NOMO-1 treated with DMSO at 0.1 percent for 48 hours (cell line): Measurements from ENCODE around the gene FAM204A.

ENCODE experiments used
- DNase-seq: peaks from one replicate; lab custom pipeline; 2025; ENCODE audit not compliant: unreplicated experiment; lab: John Stamatoyannopoulos, UW

Gene FAM204A

DNA sequence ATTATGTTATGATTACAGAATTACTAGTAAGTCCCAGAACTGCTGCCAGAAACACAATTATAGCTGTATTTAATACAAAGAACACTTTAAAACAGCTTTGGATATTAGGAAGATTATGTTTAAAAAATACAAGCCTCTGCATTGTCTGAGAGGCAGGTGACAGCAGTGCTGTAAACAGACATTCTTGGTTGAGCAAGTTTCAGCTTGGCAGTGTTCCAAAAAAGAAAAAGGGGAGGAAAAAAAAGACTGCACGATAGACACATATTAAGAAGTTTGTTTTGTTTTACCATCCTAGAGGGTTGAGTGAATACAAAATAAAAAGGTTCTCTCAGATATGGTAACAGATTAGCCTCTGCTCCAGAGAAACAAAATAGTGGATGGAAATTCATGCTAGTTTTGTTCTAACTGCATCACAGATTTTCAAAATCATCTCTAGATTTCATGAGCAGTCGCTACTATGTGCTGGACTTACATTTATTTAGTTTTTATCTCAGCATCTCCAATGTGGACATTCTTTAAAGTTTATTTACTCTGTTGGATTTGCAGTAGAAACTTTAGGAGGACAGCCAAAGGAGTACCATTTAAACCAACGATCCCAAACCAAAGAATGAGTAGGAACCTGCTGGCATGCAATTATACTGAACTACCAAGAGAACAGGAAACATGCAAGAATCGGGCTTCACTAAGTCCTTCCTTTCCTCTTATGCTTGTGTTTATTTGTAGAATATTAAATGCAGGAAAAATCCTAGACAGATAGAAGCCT, 9.0 kb downstream of the FAM204A start:
- DNase-seq, result no peak

- no peak for DNase-seq
Measured at GRCh38 chr10:118332236-118332635, 9.9 kb downstream of the FAM204A start.

DNA sequence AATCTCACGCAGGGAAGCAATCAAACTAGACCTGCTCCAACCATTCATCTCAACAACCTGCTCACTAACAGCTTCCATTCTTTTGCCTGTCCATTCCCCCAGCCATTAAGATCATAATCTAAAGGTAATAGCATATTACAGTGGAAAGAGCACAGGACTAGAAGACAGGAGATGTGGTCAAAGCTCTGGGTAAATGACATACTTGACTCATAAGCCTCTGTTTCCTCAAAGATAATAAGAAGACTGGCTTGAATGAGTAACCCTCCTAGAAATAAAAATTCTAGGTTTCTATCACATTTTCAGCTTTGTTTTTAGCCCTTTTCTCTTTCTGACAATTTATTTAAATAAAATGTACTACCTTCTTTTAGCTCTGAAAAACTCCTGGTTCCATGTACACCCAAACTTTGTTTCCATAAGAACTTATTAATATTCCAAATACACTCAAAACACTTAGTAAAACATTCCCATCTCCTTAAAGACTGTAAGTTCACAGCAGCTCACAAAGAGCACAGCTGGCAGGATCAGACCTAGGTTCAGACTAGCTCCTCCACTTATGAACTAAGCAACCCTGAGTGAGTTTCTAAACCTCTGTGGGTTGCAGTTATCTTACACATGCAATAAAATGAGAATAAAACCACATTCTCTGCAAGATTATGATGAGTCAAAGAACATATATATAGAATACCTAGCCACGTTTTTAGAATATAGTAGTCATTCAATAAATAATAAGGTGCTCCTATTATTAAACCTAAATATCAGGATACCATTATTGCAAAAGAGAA, 11.6 kb downstream of the FAM204A start:
- no peak for DNase-seq

- DNase-seq, result no peak
Measured at GRCh38 chr10:118324140-118324539, 18.0 kb downstream of the FAM204A start.

DNA sequence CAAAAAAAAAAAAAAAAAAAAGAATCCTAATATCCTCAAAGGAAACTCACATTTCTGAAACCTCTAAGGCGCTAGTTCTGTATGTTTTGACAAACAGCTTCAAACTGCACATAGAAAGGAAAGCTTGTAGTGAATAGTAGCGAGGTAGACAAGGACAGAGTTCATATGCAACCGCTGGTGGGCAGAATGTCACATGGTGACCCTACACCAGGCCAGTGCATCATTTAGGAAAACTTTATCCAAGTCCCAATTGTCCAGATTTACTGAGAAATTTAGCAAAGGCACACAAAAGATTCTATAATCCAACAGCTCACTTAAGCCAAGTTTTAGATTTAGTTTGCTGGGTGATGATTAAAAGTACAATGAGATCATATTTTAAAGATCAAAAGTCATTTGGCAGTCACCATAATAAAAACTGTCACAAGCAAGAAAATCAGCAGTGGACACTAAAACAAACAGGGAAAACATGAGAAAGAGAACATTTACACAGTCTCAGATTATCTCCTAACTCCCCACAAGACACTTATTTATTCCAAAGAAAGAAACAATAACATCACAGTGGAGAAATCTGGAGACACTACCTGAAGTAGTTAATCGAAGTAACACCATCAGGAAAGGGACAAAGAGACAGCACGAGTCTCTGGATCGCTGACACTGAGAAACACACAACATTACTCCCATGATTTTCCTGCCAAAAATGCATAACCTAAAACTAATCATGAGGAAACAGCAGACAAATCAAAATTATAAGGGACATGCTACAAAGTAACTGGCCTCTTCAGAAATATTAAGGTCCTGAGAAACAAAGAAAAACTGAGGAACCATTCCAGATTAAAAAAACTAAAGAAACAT, 20.2 kb downstream of the FAM204A start:
- no peak for DNase-seq

DNA sequence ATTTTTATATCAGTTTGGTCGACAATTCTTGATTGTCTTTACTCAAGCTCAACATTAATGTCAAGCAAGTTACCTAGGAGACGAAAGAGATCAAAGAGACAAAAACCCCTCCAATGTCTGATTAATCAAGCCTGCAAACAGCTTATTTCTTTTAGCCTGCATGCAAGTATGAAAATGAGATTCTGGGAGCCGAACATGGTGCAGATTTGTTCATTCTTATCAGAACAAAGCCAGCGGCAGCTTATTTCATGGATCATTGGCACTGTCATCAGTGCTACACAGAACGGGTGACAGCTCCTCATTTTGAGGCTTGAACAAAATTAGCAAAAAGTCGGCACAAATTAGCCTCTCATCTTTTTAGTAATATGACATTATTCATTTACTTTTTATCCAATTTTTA, 26.5 kb downstream of the FAM204A start:
- DNase-seq, result no peak

DNA sequence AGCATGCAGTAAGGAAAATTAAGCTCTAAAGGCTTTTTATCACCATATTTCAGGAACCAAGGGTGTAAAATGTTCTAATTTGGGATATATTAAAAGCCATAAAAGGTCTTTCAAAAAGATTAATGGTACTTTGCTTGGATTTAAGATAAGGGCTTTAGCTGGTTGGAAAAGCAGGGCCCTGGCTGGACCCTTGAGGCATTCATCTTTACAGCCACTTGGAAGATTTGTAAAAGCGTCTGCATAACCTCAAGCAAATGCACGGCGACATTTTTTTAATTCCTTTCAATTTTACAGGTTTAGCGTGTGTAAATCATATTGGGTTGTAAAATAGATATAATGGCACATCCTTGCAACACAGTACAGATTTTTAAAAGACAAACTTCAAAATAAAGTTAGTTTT, 27.2 kb downstream of the FAM204A start:
- no peak for DNase-seq

GRCh38 chr10:118311505-118311904, 30.6 kb downstream of the FAM204A start:
- DNase-seq, result no peak

DNA sequence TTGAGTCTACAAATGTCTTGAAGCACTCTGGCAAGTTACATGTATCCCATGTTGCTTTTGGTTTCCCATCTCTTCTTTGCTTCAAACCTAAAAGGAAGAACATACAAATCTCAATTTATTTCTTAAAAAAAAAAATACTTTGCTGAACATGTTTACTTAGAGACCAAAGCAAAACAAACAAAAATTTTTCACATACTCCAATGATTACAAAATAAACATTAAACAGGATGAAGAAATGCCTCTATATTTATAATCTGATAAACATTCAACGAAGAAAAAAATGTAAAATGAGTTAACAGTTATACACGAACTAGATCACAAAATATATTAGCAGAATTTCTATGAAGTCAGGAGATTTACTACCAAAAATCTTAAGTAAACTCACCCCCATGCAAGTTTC, 31.3 kb downstream of the FAM204A start:
- no peak for DNase-seq

GRCh38 chr10:118309911-118310310, 32.2 kb downstream of the FAM204A start:
- DNase-seq, result no peak

GRCh38 chr10:118308664-118309063, 33.5 kb downstream of the FAM204A start:
- no peak for DNase-seq

DNA sequence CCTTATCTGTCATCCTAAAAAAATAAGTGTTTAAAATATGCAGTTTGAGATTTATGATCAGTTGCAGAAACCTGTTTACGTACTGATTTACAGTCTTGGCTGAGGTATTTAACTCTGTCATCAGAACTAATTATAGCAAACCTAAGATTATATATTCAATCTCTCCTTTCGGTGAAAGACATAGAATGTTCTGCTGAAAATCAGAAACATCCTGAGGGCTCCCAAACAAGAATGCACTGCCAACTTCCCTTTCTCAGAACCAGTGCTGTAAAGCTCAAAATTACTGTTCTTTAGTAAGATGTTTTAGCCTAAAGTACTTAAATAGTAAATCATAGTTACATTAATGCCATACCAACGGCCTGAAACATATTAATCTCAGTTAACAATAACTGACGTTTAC, 34.3 kb downstream of the FAM204A start:
- no peak for DNase-seq

DNA sequence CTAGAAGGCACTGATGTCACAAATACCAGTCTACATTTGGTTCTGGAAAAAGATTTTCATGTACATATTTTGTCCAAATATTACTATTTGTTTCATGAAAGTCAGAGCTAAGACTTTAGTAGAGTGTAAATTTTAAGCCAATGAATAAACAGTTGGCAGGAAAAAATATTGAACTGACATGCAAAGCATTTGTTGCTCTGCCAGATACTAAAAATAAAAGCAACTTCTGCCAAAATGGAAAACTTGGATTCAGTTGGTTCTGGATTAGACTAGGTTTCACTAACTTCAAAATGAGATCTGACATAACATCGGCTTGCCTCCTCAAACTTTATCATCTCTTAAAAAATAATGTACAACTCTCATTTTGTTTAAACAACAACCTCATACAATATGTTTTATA, 34.9 kb downstream of the FAM204A start:
- no peak for DNase-seq

- no peak for DNase-seq
Measured at GRCh38 chr10:118305730-118306129, 36.4 kb downstream of the FAM204A start.

DNA sequence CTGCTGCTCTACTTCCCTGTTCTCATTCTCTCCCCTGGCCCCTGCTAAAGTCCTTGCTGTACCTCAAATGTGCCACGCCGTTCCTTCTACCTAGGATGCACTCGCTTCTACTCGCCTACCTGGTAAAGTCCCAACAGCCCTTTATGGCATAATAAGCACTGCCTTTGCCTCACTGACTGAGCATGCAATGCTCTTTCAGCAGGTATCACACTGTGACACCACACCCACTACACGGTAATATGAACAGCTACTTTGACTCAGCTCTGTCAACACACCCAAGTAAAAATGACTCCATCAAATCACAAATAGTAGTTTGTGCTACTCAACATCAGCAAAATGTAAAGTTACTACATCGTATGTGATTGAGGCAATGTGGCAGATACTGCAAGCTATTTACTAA, 37.6 kb downstream of the FAM204A start:
- DNase-seq, result no peak

- DNase-seq, result no peak
Measured at GRCh38 chr10:118301211-118301610, 40.9 kb downstream of the FAM204A start.

DNA sequence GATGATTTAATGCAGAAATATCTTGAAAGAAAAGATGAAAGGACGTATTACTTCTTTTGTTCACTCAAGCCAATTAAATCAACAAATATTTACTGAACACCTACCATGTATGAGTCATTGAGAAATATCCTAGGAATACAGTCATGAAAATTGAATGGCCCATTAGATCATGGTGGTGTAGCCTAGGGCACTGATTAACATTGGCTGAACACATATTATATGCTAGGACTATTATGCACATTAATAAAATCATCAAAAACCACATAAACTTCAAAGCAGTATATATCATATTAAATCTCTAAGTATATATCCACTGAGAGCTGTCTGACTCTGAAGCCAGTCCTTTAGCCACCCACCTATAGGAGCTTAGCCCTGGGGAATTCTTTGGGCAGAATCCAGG, 41.8 kb downstream of the FAM204A start:
- DNase-seq, result no peak

DNA sequence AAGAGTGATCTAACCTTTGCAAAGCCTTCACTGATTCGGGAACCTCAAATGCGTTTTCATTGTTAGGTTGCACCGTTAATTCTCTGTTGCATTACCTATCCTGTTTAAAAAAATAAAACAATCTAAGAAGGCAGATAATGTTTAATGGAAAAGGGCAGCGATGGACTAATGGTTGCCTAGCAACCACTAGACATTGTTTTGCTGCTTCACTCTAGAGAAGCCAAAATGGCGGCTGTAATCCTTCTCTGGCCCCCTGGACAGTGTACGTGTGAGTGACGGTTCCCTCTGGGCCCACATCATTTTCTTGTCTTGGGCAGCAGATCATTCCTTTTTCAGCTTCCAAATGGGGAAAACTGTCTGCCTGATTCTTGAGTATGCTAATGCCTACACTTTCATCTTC, 43.3 kb downstream of the FAM204A start:
- no peak for DNase-seq

DNA sequence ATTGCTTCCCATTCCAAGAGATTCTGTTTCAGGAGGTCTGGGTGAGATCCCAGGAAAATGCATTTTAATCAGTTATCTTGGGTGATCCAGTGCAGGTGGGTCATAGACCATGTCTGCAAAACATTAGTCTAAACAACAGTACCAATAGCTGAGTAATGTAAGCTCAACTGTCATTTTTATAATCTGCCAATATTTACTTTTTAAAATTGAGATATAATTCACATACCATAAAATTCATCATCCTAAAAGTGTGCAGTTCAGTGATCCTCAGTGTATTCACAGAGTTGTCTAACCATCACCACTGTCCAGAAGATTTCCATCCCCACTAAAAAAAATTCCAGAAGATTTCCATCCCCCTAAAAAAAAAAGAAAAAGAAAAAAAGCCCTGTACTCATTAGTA, 51.0 kb downstream of the FAM204A start:
- no peak for DNase-seq

- no peak for DNase-seq
Measured at GRCh38 chr10:118290471-118290995, 51.6 kb downstream of the FAM204A start.

GRCh38 chr10:118287076-118287806, 54.9 kb downstream of the FAM204A start:
- no peak for DNase-seq
